Measurements from ENCODE around the gene ELOB. TPM values are rescaled to one million over a fixed set of nuclear protein-coding genes. Genes with fewer than 3 reads are reported as not detected.

Gene ELOB
- total RNA-seq, 1 experiment from 2014 or later, result 319 TPM

Other genes with a start within 250 kb of the ELOB start
- gene CEMP1, start 245.9 kb downstream of the ELOB start, total RNA-seq (2021), result not detected in 2 replicates
- 32.8 and 34.0 TPM in 2 replicates for gene PDPK1, start 239.3 kb downstream of the ELOB start, total RNA-seq (2021)
- gene KCTD5, start 94.8 kb downstream of the ELOB start, total RNA-seq (2021), result 38.8 and 39.9 TPM in 2 replicates
- gene PRSS27, start 57.1 kb downstream of the ELOB start, total RNA-seq (2021), result 3.6 and 5.0 TPM in 2 replicates
- 667 and 694 TPM in 2 replicates for gene SRRM2, start 24.6 kb downstream of the ELOB start, total RNA-seq (2021)
- gene PRSS33, start 10.3 kb upstream of the ELOB start, total RNA-seq (2021), result not detected in 2 replicates
- gene PRSS41, start 21.2 kb upstream of the ELOB start, total RNA-seq (2021), result not detected in 2 replicates
- gene PRSS21, start 40.0 kb upstream of the ELOB start, total RNA-seq (2021), result not detected in 2 replicates
- gene ZG16B, start 53.0 kb upstream of the ELOB start, total RNA-seq (2021), result not detected in 2 replicates
- 1.9 and 2.4 TPM in 2 replicates for gene PRSS22, start 80.9 kb upstream of the ELOB start, total RNA-seq (2021)
- gene FLYWCH2, start 105.9 kb upstream of the ELOB start, total RNA-seq (2021), result 16.5 and 20.9 TPM in 2 replicates
- 12.5 and 13.0 TPM in 2 replicates for gene FLYWCH1, start 134.7 kb upstream of the ELOB start, total RNA-seq (2021)
- 12.8 and 14.6 TPM in 2 replicates for gene KREMEN2, start 187.0 kb upstream of the ELOB start, total RNA-seq (2021)
- gene PAQR4, start 192.1 kb upstream of the ELOB start, total RNA-seq (2021), result 32.1 and 33.3 TPM in 2 replicates
- gene PKMYT1, start 203.2 kb upstream of the ELOB start, total RNA-seq (2021), result 114 and 120 TPM in 2 replicates
- 1.3 and 1.5 TPM in 2 replicates for gene CLDN9, start 235.6 kb upstream of the ELOB start, total RNA-seq (2021)
- 743 and 757 TPM in 2 replicates for gene CLDN6, start 240.9 kb upstream of the ELOB start, total RNA-seq (2021)
- gene TNFRSF12A, start 243.1 kb upstream of the ELOB start, total RNA-seq (2021), result 147 and 148 TPM in 2 replicates
- gene HCFC1R1, start 246.7 kb upstream of the ELOB start, total RNA-seq (2021), result 61.1 and 61.3 TPM in 2 replicates
- 65.7 and 68.2 TPM in 2 replicates for gene THOC6, start 246.8 kb upstream of the ELOB start, total RNA-seq (2021)